NB4 (cell line): ENCODE measurements around the gene ARHGEF12.

Experiments
- CTCF ChIP-seq: IDR thresholded peaks from one replicate; pipeline ENCODE4 v1.5.1; 2012; ENCODE audit warnings: low read depth, low read length
- MAX ChIP-seq: IDR thresholded peaks from 2 replicates; pipeline ENCODE4 v1.6.1; 2011; ENCODE audit warnings: low read depth, low read length
- MYC ChIP-seq: IDR thresholded peaks from 2 replicates; pipeline ENCODE4 v1.6.1; 2011; ENCODE audit warnings: low read depth, low read length
- POLR2A ChIP-seq: IDR thresholded peaks from 2 replicates; pipeline ENCODE4 v1.6.1; 2011; ENCODE audit warnings: mild to moderate bottlenecking; ENCODE audit not compliant: insufficient read length; ENCODE audit errors: extremely low read depth

- TF ChIP-seq POLR2A (no peak), CTCF (no peak), MAX (no peak), MYC (no peak)
These were observed 1.3 kb downstream of the ARHGEF12 start for GRCh38 chr11:120337355-120338106.
